LNCAP (cell line): ENCODE results near the gene YPEL2.

ENCODE experiments used
- TF ChIP-seq, protein P1 (sequence below): fragments of 450-650 bp; IDR thresholded peaks from 2 replicates; pipeline ENCODE4 v1.5.1; 2017; ENCODE audit warnings: mild to moderate bottlenecking

Gene YPEL2

DNA sequence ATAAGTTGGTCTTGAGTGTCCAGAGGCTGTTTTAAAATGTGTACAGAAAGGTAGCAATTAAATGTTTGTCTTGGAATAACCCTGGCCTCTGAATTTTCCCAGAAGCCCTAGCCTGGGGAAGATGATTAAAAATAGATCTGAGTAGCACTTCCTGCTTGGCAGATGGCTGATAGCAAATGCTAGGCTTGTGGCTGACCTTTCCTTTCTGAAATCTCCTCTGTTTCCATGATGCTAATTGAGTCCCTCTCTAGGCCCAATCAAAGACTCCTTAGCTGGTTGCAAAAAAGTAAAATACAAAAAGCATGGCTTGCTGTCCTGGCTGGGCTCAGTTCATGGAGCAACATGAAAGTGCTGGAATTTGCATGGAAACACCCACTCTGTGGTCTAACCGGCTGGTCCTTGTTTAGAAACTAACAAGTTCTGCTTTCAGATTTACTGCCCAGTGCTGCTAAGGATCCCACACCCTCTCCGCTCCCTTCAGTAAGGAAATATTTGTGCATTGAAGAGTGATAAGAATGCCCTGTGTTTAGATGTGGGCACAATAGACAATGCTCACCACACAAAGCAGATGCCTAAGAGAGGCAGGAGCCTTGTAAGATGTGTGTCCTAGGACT is 40.8 kb downstream of the YPEL2 start:
- TF ChIP-seq, protein P1, sequence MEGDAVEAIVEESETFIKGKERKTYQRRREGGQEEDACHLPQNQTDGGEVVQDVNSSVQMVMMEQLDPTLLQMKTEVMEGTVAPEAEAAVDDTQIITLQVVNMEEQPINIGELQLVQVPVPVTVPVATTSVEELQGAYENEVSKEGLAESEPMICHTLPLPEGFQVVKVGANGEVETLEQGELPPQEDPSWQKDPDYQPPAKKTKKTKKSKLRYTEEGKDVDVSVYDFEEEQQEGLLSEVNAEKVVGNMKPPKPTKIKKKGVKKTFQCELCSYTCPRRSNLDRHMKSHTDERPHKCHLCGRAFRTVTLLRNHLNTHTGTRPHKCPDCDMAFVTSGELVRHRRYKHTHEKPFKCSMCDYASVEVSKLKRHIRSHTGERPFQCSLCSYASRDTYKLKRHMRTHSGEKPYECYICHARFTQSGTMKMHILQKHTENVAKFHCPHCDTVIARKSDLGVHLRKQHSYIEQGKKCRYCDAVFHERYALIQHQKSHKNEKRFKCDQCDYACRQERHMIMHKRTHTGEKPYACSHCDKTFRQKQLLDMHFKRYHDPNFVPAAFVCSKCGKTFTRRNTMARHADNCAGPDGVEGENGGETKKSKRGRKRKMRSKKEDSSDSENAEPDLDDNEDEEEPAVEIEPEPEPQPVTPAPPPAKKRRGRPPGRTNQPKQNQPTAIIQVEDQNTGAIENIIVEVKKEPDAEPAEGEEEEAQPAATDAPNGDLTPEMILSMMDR = no peak

DNA sequence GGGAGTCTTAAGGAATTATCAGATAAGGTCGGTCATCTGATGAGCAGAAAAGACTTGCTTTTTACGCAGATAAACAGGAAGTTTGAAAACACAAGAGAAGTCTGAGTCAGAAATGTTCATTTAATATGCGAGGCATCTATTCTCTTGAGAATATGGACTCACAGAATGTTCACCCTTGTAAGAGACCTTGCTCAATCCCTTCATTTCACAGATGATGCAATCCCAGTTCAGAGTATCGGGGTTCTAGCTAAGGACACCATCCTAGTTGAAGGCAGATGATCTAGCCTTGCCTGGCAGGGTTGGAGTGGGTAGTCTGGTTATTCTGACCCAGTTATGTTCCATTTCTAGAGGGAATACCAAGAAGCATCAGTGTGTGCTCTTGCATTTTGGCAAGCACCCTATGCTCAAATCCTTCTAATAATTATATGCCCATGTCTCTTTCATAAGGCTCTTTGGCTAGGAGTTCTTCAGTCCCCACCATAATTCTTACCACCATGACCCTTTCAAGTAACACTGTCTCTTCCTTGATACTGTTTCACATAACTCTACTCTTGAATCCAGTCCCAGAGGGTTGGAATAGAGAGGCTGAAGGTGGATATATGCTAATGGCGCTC is 42.5 kb downstream of the YPEL2 start:
- TF ChIP-seq, protein P1 = no peak

DNA sequence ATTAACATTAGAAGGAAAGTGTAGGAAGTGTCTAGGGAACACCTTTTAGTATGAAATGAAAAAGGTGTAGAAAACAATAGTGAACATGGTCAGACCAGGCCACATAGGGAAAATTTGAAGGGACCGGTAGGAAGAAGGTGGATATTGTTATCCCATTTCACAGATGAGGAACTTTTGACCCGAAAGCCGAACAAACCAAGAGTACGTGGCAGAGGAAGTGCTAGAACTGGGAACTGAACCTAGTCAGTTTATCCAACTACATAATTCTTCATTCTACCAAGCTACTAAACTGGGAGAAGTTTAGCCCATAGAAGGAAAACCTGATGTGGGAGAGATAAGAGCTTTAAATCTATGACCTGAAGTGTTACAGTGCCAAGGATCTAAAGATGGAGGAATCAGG is 43.2 kb downstream of the YPEL2 start:
- TF ChIP-seq, protein P1 = no peak

DNA sequence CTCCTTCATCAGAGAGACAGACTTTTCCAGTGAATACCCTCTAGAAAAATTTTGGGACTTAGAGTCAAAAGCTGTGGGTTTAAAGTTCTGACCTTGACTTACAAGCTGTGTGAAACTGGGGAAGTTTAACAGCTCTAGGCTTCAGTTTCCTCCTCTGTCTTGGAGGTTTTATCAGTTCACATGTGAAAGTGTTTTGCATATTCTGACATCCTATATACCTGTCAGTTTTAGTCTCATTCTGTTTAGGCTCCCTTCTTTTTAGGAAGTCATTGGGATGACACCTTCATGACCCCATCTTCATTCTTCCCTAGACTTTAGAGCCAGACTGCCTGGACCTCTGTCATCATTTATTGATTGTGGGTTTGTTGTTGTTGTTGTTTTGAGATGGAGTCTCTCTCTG is 44.4 kb downstream of the YPEL2 start:
- TF ChIP-seq, protein P1 = no peak

DNA sequence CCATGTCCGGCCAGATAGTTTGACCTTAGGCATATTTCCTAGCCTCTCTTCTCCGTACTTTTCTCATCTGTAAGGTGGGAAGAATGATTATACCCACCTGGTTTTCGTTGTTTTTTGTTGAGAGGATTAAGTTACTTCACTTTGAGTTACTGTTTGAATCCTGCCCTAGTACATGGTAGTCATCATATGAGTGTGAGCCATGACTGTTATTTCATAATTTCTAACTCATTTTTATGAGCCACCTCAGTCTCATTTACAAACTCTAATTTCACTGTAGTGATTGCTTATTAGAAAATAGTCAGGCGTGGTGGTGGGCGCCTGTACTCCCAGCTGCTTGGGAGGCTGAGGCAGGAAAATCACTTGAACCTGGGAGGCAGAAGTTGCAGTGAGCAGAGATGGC is 45.1 kb downstream of the YPEL2 start:
- TF ChIP-seq, protein P1 = no peak

DNA sequence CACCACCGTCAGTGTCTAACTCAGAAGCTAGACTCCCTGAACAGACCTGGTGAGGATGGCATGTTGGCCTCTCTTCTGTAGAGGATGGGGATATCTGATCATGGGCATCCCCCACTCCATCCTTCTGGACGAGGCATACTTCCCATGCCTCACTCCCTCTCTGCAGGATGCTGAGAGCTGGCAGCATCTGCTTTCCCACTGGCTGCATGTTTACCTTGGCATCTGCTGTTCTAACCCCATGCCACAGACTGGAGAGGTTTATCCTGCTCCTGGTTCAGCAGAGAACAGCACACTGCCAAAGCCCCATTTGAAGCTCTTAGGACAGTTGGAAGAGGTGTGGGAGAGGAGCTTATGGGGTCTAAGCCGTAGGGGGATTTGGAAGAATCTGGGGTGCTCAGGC is 46.0 kb downstream of the YPEL2 start:
- TF ChIP-seq, protein P1 = no peak

DNA sequence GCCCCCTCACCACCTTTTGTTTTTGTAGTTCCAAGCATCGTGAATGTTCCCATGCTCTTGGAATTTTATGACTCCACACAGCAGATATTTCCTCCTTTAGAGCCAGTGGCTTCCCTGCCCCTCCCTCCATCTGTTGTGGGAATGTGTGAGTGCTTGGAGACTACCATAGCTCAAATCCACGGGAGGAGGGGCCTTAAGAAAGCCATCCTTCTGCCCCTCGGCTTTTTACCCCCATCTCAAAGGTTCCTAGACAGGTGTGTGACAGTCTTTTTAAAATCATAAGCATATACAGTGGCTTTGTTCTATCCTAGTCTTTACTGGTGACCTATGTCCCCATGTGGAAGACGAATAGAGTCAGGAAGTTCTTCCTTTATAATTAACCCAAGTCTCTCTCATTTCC is 47.2 kb downstream of the YPEL2 start:
- TF ChIP-seq, protein P1 = no peak

DNA sequence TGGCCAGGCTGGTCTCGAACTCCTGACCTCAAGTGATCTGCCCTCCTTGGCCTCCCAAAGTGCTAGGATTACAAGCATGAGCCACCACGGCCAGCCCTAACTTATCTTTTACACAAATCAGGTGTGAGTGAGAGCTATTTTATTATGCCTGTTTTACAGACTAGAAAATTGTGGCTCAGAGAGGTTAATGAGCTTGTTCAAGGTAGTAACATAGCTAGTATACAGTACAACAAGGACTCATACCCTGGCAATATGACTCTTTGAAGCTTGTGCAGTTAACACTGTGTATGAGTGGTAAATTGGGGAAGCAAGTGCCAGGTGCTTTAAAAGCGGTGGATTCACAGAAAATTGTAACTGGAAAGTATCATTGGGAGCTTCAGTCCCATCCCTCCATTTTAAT is 49.0 kb downstream of the YPEL2 start:
- TF ChIP-seq, protein P1 = no peak
